Glutamatergic neuron (in vitro differentiated cells): ENCODE results near the gene PDCD1. TPM values are rescaled to one million over a fixed set of nuclear protein-coding genes. Genes with fewer than 3 reads are reported as not detected.

Experiments used
- DNase-seq: peaks from one replicate; pipeline ENCODE4 v3.0.0; 2022
- H3K27ac Mint-ChIP-seq: one replicate; pipeline ENCODE4 v1.8.0; 2020; ENCODE audit warnings: mild to moderate bottlenecking, mixed read lengths, inconsistent platforms; ENCODE audit not compliant: unreplicated experiment
- H3K27me3 Mint-ChIP-seq: one replicate; pipeline ENCODE4 v1.8.0; 2020; ENCODE audit warnings: mild to moderate bottlenecking, moderate library complexity, mixed read lengths, inconsistent platforms; ENCODE audit not compliant: unreplicated experiment
- H3K36me3 Mint-ChIP-seq: one replicate; pipeline ENCODE4 v1.8.0; 2020; ENCODE audit warnings: mild to moderate bottlenecking, mixed read lengths, inconsistent platforms; ENCODE audit not compliant: unreplicated experiment
- H3K4me1 Mint-ChIP-seq: one replicate; pipeline ENCODE4 v1.8.0; 2020; ENCODE audit warnings: mild to moderate bottlenecking, low read depth, mixed read lengths, inconsistent platforms; ENCODE audit not compliant: unreplicated experiment
- H3K4me3 Mint-ChIP-seq: one replicate; pipeline ENCODE4 v1.8.0; 2020; ENCODE audit warnings: mild to moderate bottlenecking, mixed read lengths, inconsistent platforms; ENCODE audit not compliant: unreplicated experiment
- H3K9me3 Mint-ChIP-seq: one replicate; pipeline ENCODE4 v1.8.0; 2020; ENCODE audit warnings: mild to moderate bottlenecking, moderate library complexity, mixed read lengths, inconsistent platforms; ENCODE audit not compliant: unreplicated experiment
- total RNA-seq: library from RNA; stranded (reverse); fragmentation: NEBNext Ultra II Directional; extraction: Animal tissue kit (Norgen Biotek cat#: 25700); gene quantifications from one replicate; pipeline ENCODE4 v1.2.1, GENCODE V29; 2021; ENCODE audit not compliant: unreplicated experiment
- TF ChIP-seq, protein P1 (sequence below): fragments of 200-600 bp; sonication (generic); IDR thresholded peaks from one replicate; pipeline ENCODE4 v1.5.0; 2021; ENCODE audit not compliant: partially characterized antibody, unreplicated experiment

The PDCD1 gene
- total RNA-seq, 1 donor from 2014 or later = not detected

DNA sequence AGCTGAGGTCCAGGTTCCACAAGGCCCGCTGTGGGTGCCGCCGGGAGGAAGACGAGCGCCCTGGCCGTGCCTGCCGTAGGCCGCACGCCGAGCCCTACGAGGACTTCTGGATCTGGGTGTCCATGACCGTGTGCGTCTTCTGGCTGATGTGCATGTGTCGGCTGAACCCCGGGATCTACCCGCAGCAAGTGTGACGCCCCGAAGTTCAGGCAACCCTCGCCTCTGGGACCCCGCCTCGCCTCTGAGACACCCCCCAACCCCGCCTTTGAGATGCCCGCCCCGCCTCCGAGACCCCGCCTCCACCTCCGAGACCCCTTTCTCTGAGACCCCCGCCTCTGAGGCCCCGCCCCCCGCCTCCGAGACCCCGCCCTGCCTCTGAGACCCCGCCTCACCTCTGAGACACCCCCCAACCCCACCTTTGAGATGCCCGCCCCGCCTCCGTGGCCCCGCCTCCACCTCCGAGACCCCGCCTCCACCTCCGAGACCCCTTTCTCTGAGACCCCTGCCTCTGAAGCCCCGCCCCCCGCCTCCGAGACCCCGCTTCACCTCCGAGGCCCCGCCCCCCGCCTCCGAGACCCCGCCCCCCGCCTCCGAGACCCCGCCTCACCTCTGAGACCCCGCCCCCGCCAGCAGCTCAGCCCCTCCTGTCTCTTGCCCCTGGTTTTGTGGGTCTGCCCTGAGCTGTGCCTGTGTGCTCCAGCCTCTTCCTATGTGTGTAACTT is 14.5 kb upstream of the PDCD1 start:
- Mint-ChIP-seq H3K27me3 (peaks cover 1% of the 10 kb centered on the region), H3K9me3 (peaks cover 4% of the 10 kb centered on the region), H3K4me1 (peaks cover 3% of the 10 kb centered on the region), H3K4me3 (no peak overlapping the region), H3K27ac (no peak overlapping the region), H3K36me3 (no peaks in the 10 kb centered on the region)
- DNase-seq = no peak
- TF ChIP-seq, protein P1, sequence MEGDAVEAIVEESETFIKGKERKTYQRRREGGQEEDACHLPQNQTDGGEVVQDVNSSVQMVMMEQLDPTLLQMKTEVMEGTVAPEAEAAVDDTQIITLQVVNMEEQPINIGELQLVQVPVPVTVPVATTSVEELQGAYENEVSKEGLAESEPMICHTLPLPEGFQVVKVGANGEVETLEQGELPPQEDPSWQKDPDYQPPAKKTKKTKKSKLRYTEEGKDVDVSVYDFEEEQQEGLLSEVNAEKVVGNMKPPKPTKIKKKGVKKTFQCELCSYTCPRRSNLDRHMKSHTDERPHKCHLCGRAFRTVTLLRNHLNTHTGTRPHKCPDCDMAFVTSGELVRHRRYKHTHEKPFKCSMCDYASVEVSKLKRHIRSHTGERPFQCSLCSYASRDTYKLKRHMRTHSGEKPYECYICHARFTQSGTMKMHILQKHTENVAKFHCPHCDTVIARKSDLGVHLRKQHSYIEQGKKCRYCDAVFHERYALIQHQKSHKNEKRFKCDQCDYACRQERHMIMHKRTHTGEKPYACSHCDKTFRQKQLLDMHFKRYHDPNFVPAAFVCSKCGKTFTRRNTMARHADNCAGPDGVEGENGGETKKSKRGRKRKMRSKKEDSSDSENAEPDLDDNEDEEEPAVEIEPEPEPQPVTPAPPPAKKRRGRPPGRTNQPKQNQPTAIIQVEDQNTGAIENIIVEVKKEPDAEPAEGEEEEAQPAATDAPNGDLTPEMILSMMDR = no peak

DNA sequence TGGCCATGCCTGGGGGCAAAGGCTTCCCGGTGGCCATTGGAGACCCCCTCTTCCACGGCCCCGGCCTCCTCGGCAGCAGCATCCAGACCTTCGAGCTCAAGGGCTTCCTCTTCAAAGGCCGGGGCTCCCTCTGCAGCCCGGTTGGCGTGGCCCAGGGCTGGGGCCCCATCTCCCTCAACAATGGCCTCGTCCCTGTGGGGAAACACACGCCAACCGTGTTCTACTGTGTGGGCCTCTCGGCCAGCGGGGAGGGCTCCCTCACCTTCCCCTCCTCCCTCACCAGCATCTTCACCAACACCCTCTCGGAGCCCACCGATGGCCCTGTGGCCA is 13.6 kb upstream of the PDCD1 start:
- H3K4me1 Mint-ChIP-seq = peaks cover 4% of the 10 kb centered on the region
- no peak for DNase-seq
- TF ChIP-seq, protein P1 = no peak
- no peak overlapping the region for H3K27ac Mint-ChIP-seq
- H3K9me3 Mint-ChIP-seq = peaks cover 4% of the 10 kb centered on the region
- H3K27me3 Mint-ChIP-seq = peaks cover 1% of the 10 kb centered on the region
- no peak overlapping the region for H3K4me3 Mint-ChIP-seq
- no peaks in the 10 kb centered on the region for H3K36me3 Mint-ChIP-seq

- no peak overlapping the region for H3K4me3 Mint-ChIP-seq
- TF ChIP-seq, protein P1 = no peak
- H3K9me3 Mint-ChIP-seq = peaks cover 4% of the 10 kb centered on the region
- peaks cover 1% of the 10 kb centered on the region for H3K27me3 Mint-ChIP-seq
- no peak overlapping the region for H3K27ac Mint-ChIP-seq
- peaks cover 4% of the 10 kb centered on the region for H3K4me1 Mint-ChIP-seq
- no peaks in the 10 kb centered on the region for H3K36me3 Mint-ChIP-seq
- DNase-seq = peak; percentile 17
Measured at GRCh38 chr2:241871538-241872312, 13.0 kb upstream of the PDCD1 start.

- peaks cover 5% of the 10 kb centered on the region for H3K4me1 Mint-ChIP-seq
- H3K9me3 Mint-ChIP-seq = peaks cover 4% of the 10 kb centered on the region
- TF ChIP-seq, protein P1 = no peak
- peaks cover under 1% of the 10 kb centered on the region for H3K36me3 Mint-ChIP-seq
- peak; percentile 18 for DNase-seq
- H3K27ac Mint-ChIP-seq = no peak overlapping the region
- peaks cover 2% of the 10 kb centered on the region for H3K27me3 Mint-ChIP-seq
- H3K4me3 Mint-ChIP-seq = no peak overlapping the region
Measured at GRCh38 chr2:241870611-241871537, 12.2 kb upstream of the PDCD1 start.
